GM10248 (cell line): ENCODE data around the gene GLIPR2.

ENCODE experiments used
- CTCF ChIA-PET: fragments of 300-600 bp; sonication (Branson Sonifier 250); formaldehyde crosslinking; extraction: SDS; loops from one replicate; lab custom pipeline; 2021; ENCODE audit warnings: antibody characterized with exemption; lab: Yijun Ruan, JAX
- POLR2A ChIA-PET: fragments of 350-650 bp; sonication (Branson Sonifier 250); formaldehyde crosslinking; extraction: SDS; loops from one replicate; lab custom pipeline; 2020; ENCODE audit warnings: antibody characterized with exemption; lab: Yijun Ruan, JAX
- DNase-seq: peaks from one replicate; pipeline ENCODE4 v3.0.0; 2012; ENCODE audit errors: extremely low spot score
- CTCF ChIP-seq: IDR thresholded peaks from 2 replicates; pipeline ENCODE4 v1.5.1; 2012; ENCODE audit warnings: mild to moderate bottlenecking, low read depth; ENCODE audit errors: extremely low read depth, missing control alignments, control extremely low read depth

GLIPR2 gene

GRCh38 chr9:36161187-36161586 lies 24.7 kb downstream of the GLIPR2 start:
- DNase-seq, result no peak
- ChIA-PET POLR2A (no interaction called here), CTCF (interaction anchor here (5.8 kb wide), 1 partner anchor 59 kb away, joined by 32 read pairs; no protein-coding TSS in a partner anchor)
- TF ChIP-seq CTCF, result no peak

GRCh38 chr9:36162211-36162738 lies 25.7 kb downstream of the GLIPR2 start:
- DNase-seq, result no peak
- POLR2A ChIA-PET, result no interaction called here
- CTCF ChIA-PET, result interaction anchor here (5.8 to 7.9 kb wide), 2 partner anchors 60 to 62 kb away, joined by 32 to 262 read pairs; no protein-coding TSS in a partner anchor

GRCh38 chr9:36163049-36163785 lies 26.7 kb downstream of the GLIPR2 start:
- no peak for DNase-seq
- TF ChIP-seq CTCF, result no peak
- POLR2A ChIA-PET, result no interaction called here
- CTCF ChIA-PET, result interaction anchor here (1.1 to 7.9 kb wide), 11 partner anchors 8 to 166 kb away, joined by 3 to 262 read pairs (median 5); partner anchors contain the start of gene CLTA

More at GRCh38 chr9:36162211-36162738, 25.7 kb downstream of the GLIPR2 start:
- no peak for TF ChIP-seq CTCF

- DNase-seq, result no peak
- no peak for TF ChIP-seq CTCF
- CTCF ChIA-PET, result interaction anchor here (1.0 to 7.9 kb wide), 14 partner anchors 8 to 165 kb away, joined by 3 to 262 read pairs (median 4); partner anchors contain the start of gene CLTA
- POLR2A ChIA-PET, result no interaction called here
These were observed 27.2 kb downstream of the GLIPR2 start for GRCh38 chr9:36163786-36164170.

GRCh38 chr9:36164372-36164771 lies 27.8 kb downstream of the GLIPR2 start:
- TF ChIP-seq CTCF, result no peak
- DNase-seq, result no peak
- ChIA-PET POLR2A (no interaction called here), CTCF (interaction anchor here (0.8 to 7.9 kb wide), 18 partner anchors 9 to 210 kb away, joined by 3 to 262 read pairs (median 4); partner anchors contain the start of genes CLTA and GLIPR2)

- no peak for DNase-seq
- no peak for TF ChIP-seq CTCF
- ChIA-PET CTCF (interaction anchor here (0.8 to 7.9 kb wide), 15 partner anchors 9 to 210 kb away, joined by 3 to 262 read pairs (median 6); partner anchors contain the start of genes CLTA and GLIPR2), POLR2A (no interaction called here)
These were observed 28.5 kb downstream of the GLIPR2 start for GRCh38 chr9:36164989-36165388.
